GM12891 (cell line): ENCODE results near the gene MFSD11.
"Not testable (repeated sequence)": the region's sequence is repeated elsewhere in the genome, so short reads cannot be mapped to it uniquely, and the experiment has no call there.

Experiments
- DNase-seq: peaks from one replicate; pipeline ENCODE4 v3.0.0; 2011; ENCODE audit warnings: low spot score; ENCODE audit not compliant: insufficient read length
- FAIRE-seq: peaks from 2 replicates; lab custom pipeline; 2011; peaks lifted over from hg19 to GRCh38; lab: Jason Lieb, UNC
- PAX5 ChIP-seq: IDR thresholded peaks from 2 replicates; pipeline ENCODE4 v1.6.1; 2011; ENCODE audit warnings: low read length, moderate library complexity, mild to moderate bottlenecking; ENCODE audit not compliant: insufficient read depth, severe bottlenecking
- POLR2A ChIP-seq: IDR thresholded peaks from 2 replicates; pipeline ENCODE4 v1.6.1; 2011; ENCODE audit warnings: low read depth, low read length, control low read depth
- POLR2AphosphoS5 ChIP-seq: IDR thresholded peaks from 2 replicates; pipeline ENCODE4 v1.6.1; 2011; ENCODE audit warnings: low read depth, low read length, control low read depth
- POU2F2 ChIP-seq: IDR thresholded peaks from 2 replicates; pipeline ENCODE4 v1.6.1; 2011; ENCODE audit warnings: low read depth, mild to moderate bottlenecking, control low read depth, low read length, moderate library complexity
- SPI1 ChIP-seq: IDR thresholded peaks from 2 replicates; pipeline ENCODE4 v1.6.1; 2011; ENCODE audit warnings: low read depth, low read length, control low read depth
- TAF1 ChIP-seq: IDR thresholded peaks from 2 replicates; pipeline ENCODE4 v1.6.1; 2011; ENCODE audit warnings: low read depth, low read length, control low read depth

MFSD11 gene

GRCh38 chr17:76715496-76715830 lies 22.5 kb upstream of the MFSD11 start:
- TF ChIP-seq PAX5 (no peak), SPI1 (no peak), TAF1 (no peak), POU2F2 (no peak), POLR2A (no peak), POLR2AphosphoS5 (no peak)
- no peak for FAIRE-seq
- DNase-seq, result no peak

DNA sequence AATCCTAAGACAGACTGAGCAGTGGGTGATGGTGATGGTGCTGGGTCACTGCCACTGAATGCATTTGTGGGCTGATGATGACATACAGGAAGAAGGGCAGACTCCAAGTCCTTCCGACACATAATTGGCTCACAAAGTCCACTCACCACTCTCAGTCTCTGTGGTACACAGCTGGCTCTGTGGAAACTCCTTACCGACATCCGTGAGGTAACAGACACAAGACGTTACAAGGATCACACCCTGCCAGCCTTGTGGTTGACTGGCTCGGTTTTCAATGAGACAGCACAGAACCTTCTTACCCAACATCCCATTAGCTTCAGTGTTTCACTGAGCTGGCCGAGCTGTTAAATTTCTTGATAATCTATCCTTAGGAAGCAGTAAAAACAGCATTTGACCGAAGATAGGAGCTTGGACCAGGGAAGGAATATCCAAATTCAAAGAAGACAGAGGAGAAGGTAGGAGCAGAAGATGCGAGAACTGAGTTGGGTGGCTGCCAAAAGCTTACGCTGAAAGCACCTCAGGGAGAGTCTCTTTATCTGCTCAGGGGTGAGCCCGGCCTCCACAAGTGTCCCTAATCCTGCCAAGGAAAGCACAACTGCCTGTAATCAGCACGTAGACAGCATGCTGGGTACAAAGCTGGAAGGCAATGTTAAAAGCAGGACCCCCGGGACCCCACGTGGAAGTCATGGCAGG lies 21.6 kb upstream of the MFSD11 start:
- DNase-seq (no peak), FAIRE-seq (no peak)
- TF ChIP-seq POLR2AphosphoS5, result peak; percentile 20; the same call in 1 of the 2 replicates
- no peak for TF ChIP-seq SPI1

- no peak for FAIRE-seq
- TF ChIP-seq TAF1 (no peak), PAX5 (no peak), SPI1 (no peak), POU2F2 (no peak), POLR2A (no peak), POLR2AphosphoS5 (no peak)
- DNase-seq, result no peak
Observed at GRCh38 chr17:76716839-76717215, 21.1 kb upstream of the MFSD11 start.

DNA sequence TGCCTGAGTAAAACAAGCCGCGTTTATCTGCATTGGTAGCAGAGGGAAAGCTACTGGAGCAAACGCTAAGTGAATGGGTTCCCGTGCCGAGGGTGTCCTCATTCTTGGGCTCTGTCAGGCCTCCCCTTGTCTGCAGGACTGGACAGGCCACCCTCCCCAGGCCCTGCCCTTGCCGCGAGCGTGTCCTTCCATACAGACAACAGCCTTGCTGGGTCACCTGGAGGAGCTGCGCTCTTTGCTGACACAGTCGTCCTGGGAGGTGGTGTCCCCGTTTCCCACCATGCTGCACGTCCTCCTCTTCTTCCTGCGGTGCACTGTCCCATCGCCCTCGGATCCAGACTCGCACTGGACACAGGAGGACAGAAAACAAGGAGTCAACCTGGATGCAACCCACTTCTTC lies 19.4 kb upstream of the MFSD11 start:
- DNase-seq (no peak), FAIRE-seq (no peak)
- TF ChIP-seq TAF1 (no peak), SPI1 (no peak), POLR2AphosphoS5 (no peak), POLR2A (no peak), PAX5 (no peak), POU2F2 (no peak)

- DNase-seq, result no peak
- no peak for FAIRE-seq
- TF ChIP-seq PAX5 (no peak), POLR2A (no peak), POLR2AphosphoS5 (no peak), SPI1 (no peak), POU2F2 (no peak), TAF1 (no peak)
Observed at GRCh38 chr17:76720211-76720610, 17.7 kb upstream of the MFSD11 start.

GRCh38 chr17:76720941-76721340 lies 17.0 kb upstream of the MFSD11 start:
- DNase-seq, result no peak
- no peak for FAIRE-seq
- TF ChIP-seq SPI1 (no peak), TAF1 (no peak), PAX5 (no peak)

- DNase-seq (no peak), FAIRE-seq (no peak)
- no peak for TF ChIP-seq PAX5
- no peak for TF ChIP-seq POLR2A
- no peak for TF ChIP-seq TAF1
- TF ChIP-seq SPI1, result no peak
- no peak for TF ChIP-seq POU2F2
- no peak for TF ChIP-seq POLR2AphosphoS5
Observed at GRCh38 chr17:76721463-76721862, 16.5 kb upstream of the MFSD11 start.

DNA sequence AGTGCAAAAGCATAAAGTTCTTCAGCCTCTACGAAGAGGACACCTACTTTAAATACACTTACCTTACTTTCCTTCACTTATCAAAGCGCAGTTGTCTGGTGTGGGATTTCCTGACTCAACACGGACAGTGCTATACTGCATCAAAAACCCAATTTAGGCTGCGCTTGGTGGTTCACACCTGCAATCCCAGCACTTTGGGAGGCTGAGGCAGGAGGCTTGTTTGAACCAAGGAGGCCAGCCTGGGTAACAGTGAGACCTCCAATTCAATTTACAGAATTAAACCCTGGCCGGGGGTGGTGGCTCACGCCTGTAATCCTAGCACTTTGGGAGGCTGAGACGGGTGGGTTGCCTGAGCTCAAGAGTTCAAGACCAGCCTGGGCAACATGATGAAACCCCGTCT lies 15.6 kb upstream of the MFSD11 start:
- no peak for DNase-seq
- no peak for FAIRE-seq
- TF ChIP-seq SPI1 (no peak), POLR2AphosphoS5 (no peak), POU2F2 (no peak), POLR2A (no peak), TAF1 (no peak), PAX5 (no peak)

DNA sequence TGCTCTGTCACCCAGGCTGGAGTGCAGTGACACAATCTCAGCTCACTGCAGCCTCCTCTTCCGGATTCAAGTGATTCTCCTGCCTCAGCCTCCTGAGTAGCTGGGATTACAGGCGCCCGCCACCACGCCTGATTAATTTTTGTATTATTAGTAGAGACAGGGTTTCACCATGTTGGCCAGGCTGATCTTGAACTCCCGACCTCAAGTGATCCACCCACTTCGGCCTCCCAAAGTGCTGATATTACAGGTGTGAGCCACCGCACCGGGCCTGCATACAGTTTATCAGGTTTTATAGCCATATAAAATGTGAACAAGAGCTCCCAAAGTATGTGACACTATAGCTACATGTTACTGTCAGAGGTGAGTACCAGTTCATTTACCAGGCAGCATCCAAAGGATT lies 14.9 kb upstream of the MFSD11 start:
- not testable (repeated sequence) for FAIRE-seq, DNase-seq

GRCh38 chr17:76723812-76724211 lies 14.1 kb upstream of the MFSD11 start:
- FAIRE-seq, result no peak

More at GRCh38 chr17:76723812-76724211, 14.1 kb upstream of the MFSD11 start:
- no peak for TF ChIP-seq SPI1
- TF ChIP-seq POLR2A, result no peak
- TF ChIP-seq POU2F2, result no peak
- TF ChIP-seq POLR2AphosphoS5, result no peak
- no peak for TF ChIP-seq TAF1
- no peak for DNase-seq
